Common myeloid progenitor, CD34-positive (primary cell): ENCODE data around the gene IFIT2.
"Not testable (repeated sequence)": the region's sequence is repeated elsewhere in the genome, so short reads cannot be mapped to it uniquely, and the experiment has no call there.

Source experiments
- CTCF ChIA-PET: fragments of 350-600 bp; sonication (Branson Sonifier 250); formaldehyde crosslinking; loops from one replicate; lab custom pipeline; 2021; ENCODE audit warnings: antibody characterized with exemption; lab: Charles Lee
- POLR2A ChIA-PET: fragments of 350-600 bp; sonication (Branson Sonifier 250); formaldehyde crosslinking; loops from one replicate; lab custom pipeline; 2021; ENCODE audit warnings: antibody characterized with exemption; lab: Charles Lee
- DNase-seq, 3 donors: peaks; one replicate each; pipeline versions ENCODE4 v3.0.0 to v3.0.0-alpha.2; 2013
- H3K27ac ChIP-seq, 2 experiments: 1 replicate in 1 of 2; 2 replicates in 1 of 2; pipeline ENCODE4 v1.7.0; 2013; ENCODE audit warnings: inconsistent platforms in 2 of 2, low read length in 2 of 2, mild to moderate bottlenecking in 2 of 2, low read depth in 1 of 2, moderate library complexity in 1 of 2; ENCODE audit not compliant: severe bottlenecking in 2 of 2, insufficient read depth in 1 of 2, poor library complexity in 1 of 2
- H3K27me3 ChIP-seq, 5 experiments: replicated peaks in 2 of 5; 1 replicate in 3 of 5; 2 replicates in 2 of 5; pipeline versions ENCODE4 v1.6.1 to v1.7.0; 2013; ENCODE audit warnings: low read length in 4 of 5, mild to moderate bottlenecking in 2 of 5, moderate library complexity in 2 of 5, inconsistent platforms in 1 of 5; ENCODE audit not compliant: insufficient read depth in 5 of 5, control insufficient read depth in 4 of 5
- H3K36me3 ChIP-seq, 4 experiments: 1 replicate in 2 of 4; 2 replicates in 2 of 4; pipeline versions ENCODE4 v1.6.1 to v1.7.0; 2013; ENCODE audit warnings: low read length in 3 of 4, control low read depth in 1 of 4, mild to moderate bottlenecking in 1 of 4; ENCODE audit not compliant: control insufficient read depth in 4 of 4, insufficient read depth in 4 of 4
- H3K4me1 ChIP-seq, 4 experiments: 1 replicate in 3 of 4; 2 replicates in 1 of 4; pipeline versions ENCODE4 v1.6.1 to v1.7.1; 2013; ENCODE audit warnings: low read length in 3 of 4, mild to moderate bottlenecking in 3 of 4, control low read depth in 1 of 4, inconsistent platforms in 1 of 4, moderate library complexity in 1 of 4; ENCODE audit not compliant: control insufficient read depth in 4 of 4, insufficient read depth in 4 of 4; ENCODE audit errors: control extremely low read depth in 1 of 4
- H3K4me3 ChIP-seq, 7 experiments: 1 replicate in 4 of 7; 2 replicates in 3 of 7; pipeline versions ENCODE4 v1.5.1 to v1.7.0; 2013; ENCODE audit warnings: mild to moderate bottlenecking in 7 of 7, low read length in 6 of 7, moderate library complexity in 6 of 7, inconsistent platforms in 2 of 7, low read depth in 2 of 7, control low read depth in 1 of 7; ENCODE audit not compliant: insufficient read depth in 4 of 7, control insufficient read depth in 1 of 7; ENCODE audit errors: extremely low read depth in 1 of 7
- H3K9me3 ChIP-seq, 5 experiments: 1 replicate in 4 of 5; 2 replicates in 1 of 5; pipeline versions ENCODE4 v1.6.1 to v1.7.1; 2013; ENCODE audit warnings: low read length in 4 of 5, mild to moderate bottlenecking in 2 of 5, inconsistent platforms in 1 of 5, low read depth in 1 of 5, moderate library complexity in 1 of 5; ENCODE audit not compliant: control insufficient read depth in 4 of 5, insufficient read depth in 2 of 5; ENCODE audit errors: control extremely low read depth in 1 of 5
- WGBS: methylation state at CpG from one replicate; pipeline ENCODE4 v1.1.5; 2013; ENCODE audit not compliant: insufficient coverage; 5-methylcytosine and 5-hydroxymethylcytosine counted together

Gene IFIT2

GRCh38 chr10:89284711-89285110, 17.1 kb upstream of the IFIT2 start:
- CTCF ChIA-PET = interaction anchor here (1.7 to 2.5 kb wide), 3 partner anchors 14 to 84 kb away, joined by 3 to 9 read pairs (median 7); no protein-coding TSS in a partner anchor
- 100% methylated on average over 6 of the region's 6 CpGs for WGBS
- POLR2A ChIA-PET, DNase-seq, H3K4me3 ChIP-seq, H3K36me3 ChIP-seq, H3K27ac ChIP-seq, H3K9me3 ChIP-seq, H3K27me3 ChIP-seq: not testable (repeated sequence)
- peaks cover 0 to 14% (median 8%) of the 10 kb centered on the region in 4 experiments for H3K4me1 ChIP-seq

- H3K27me3 ChIP-seq, H3K4me3 ChIP-seq, DNase-seq, H3K9me3 ChIP-seq, H3K27ac ChIP-seq, H3K36me3 ChIP-seq, POLR2A ChIA-PET: not testable (repeated sequence)
- CTCF ChIA-PET = interaction anchor here (2.1 kb wide), 1 partner anchor 84 kb away, joined by 7 read pairs; no protein-coding TSS in a partner anchor
- H3K4me1 ChIP-seq = peaks cover 0 to 14% (median 8%) of the 10 kb centered on the region in 4 experiments
- 100% methylated on average over 2 of the region's 4 CpGs for WGBS
Observed at GRCh38 chr10:89285303-89285702, 16.5 kb upstream of the IFIT2 start.

GRCh38 chr10:89294721-89295239, 7.1 kb upstream of the IFIT2 start:
- H3K4me3 ChIP-seq = no peak overlapping the region
- ChIA-PET CTCF (interaction anchor here (0.8 to 2.4 kb wide), 5 partner anchors 10 to 126 kb away, joined by 3 to 14 read pairs (median 6); no protein-coding TSS in a partner anchor), POLR2A (no interaction called here)
- H3K9me3 ChIP-seq = no peaks in the 10 kb centered on the region
- H3K4me1 ChIP-seq = peaks cover 10 to 30% (median 17%) of the 10 kb centered on the region in 4 experiments
- H3K27me3 ChIP-seq = no peaks in the 10 kb centered on the region
- no peak overlapping the region for H3K27ac ChIP-seq
- 100% methylated on average over 2 of the region's 3 CpGs for WGBS
- no peaks in the 10 kb centered on the region for H3K36me3 ChIP-seq
- no peak for DNase-seq

GRCh38 chr10:89295597-89295996, 6.2 kb upstream of the IFIT2 start:
- peak overlapping the region in 3 of 7 experiments; percentile 10 to 36 (median 19) for H3K4me3 ChIP-seq
- WGBS = 0% methylated on average over 1 of the region's 1 CpG
- H3K9me3 ChIP-seq = no peaks in the 10 kb centered on the region
- CTCF ChIA-PET = interaction anchor here (1.8 to 2.4 kb wide), 3 partner anchors 74 to 93 kb away, joined by 6 to 14 read pairs (median 7); no protein-coding TSS in a partner anchor
- no peaks in the 10 kb centered on the region for H3K27me3 ChIP-seq
- H3K27ac ChIP-seq = peak overlapping the region in 1 of 2 experiments; percentile 66
- H3K4me1 ChIP-seq = peaks cover 10 to 30% (median 17%) of the 10 kb centered on the region in 4 experiments
- POLR2A ChIA-PET = no interaction called here
- H3K36me3 ChIP-seq = no peaks in the 10 kb centered on the region
- peak in 2 of 3 donors; percentile 52 to 61 for DNase-seq

GRCh38 chr10:89296220-89296648, 5.6 kb upstream of the IFIT2 start:
- H3K4me1 ChIP-seq = peaks cover 12 to 35% (median 21%) of the 10 kb centered on the region in 4 experiments
- CTCF ChIA-PET = interaction anchor here (0.6 to 0.8 kb wide), 2 partner anchors 73 to 78 kb away, joined by 3 read pairs; no protein-coding TSS in a partner anchor
- H3K27ac ChIP-seq = peak overlapping the region in 1 of 2 experiments; percentile 66
- 50% methylated on average over 2 of the region's 5 CpGs for WGBS
- peak overlapping the region in 3 of 7 experiments; percentile 11 to 36 (median 19) for H3K4me3 ChIP-seq
- no peaks in the 10 kb centered on the region for H3K27me3 ChIP-seq
- peak; percentile 17 to 59 (median 44) for DNase-seq
- POLR2A ChIA-PET = no interaction called here
- no peaks in the 10 kb centered on the region for H3K36me3 ChIP-seq
- no peaks in the 10 kb centered on the region for H3K9me3 ChIP-seq

- Histone ChIP-seq H3K27ac (no peak overlapping the region), H3K4me3 (no peak overlapping the region), H3K36me3 (no peaks in the 10 kb centered on the region), H3K9me3 (no peaks in the 10 kb centered on the region), H3K4me1 (peaks cover 17 to 45% (median 26%) of the 10 kb centered on the region in 4 experiments), H3K27me3 (no peaks in the 10 kb centered on the region)
- 100% methylated on average over 2 of the region's 4 CpGs for WGBS
- ChIA-PET CTCF (no interaction called here), POLR2A (no interaction called here)
- DNase-seq = no peak
Observed at GRCh38 chr10:89297356-89297755, 4.5 kb upstream of the IFIT2 start.

GRCh38 chr10:89297791-89298190, 4.1 kb upstream of the IFIT2 start:
- ChIA-PET POLR2A (no interaction called here), CTCF (no interaction called here)
- Histone ChIP-seq H3K27me3 (no peaks in the 10 kb centered on the region), H3K36me3 (no peaks in the 10 kb centered on the region), H3K4me3 (no peak overlapping the region), H3K4me1 (peaks cover 21 to 50% (median 31%) of the 10 kb centered on the region in 4 experiments), H3K9me3 (no peaks in the 10 kb centered on the region), H3K27ac (no peak overlapping the region)
- 97% methylated on average over 3 of the region's 5 CpGs for WGBS
- no peak for DNase-seq
